Measurements from ENCODE around the gene EBF3.

GRCh38 chr10:129958148-129958628 is 5.9 kb downstream of the EBF3 start:
- TF ChIP-seq TBL1XR1 (IDR thresholded peaks at IDR 0.05; ENCODE audit: low read length in 2 of 2), result no peak
- TF ChIP-seq POLR2A (conservative IDR thresholded peaks at IDR 0.05), result no peak
- no peak for TF ChIP-seq UBTF (IDR thresholded peaks at IDR 0.05; ENCODE audit: borderline replicate concordance in 1 of 2, low read depth in 2 of 2, low read length in 2 of 2)
- TF ChIP-seq HDAC2 (IDR thresholded peaks at IDR 0.05), result no peak
- TF ChIP-seq GTF2F1 (IDR thresholded peaks at IDR 0.05; ENCODE audit: low read depth, low read length), result no peak
- TF ChIP-seq, protein P1, sequence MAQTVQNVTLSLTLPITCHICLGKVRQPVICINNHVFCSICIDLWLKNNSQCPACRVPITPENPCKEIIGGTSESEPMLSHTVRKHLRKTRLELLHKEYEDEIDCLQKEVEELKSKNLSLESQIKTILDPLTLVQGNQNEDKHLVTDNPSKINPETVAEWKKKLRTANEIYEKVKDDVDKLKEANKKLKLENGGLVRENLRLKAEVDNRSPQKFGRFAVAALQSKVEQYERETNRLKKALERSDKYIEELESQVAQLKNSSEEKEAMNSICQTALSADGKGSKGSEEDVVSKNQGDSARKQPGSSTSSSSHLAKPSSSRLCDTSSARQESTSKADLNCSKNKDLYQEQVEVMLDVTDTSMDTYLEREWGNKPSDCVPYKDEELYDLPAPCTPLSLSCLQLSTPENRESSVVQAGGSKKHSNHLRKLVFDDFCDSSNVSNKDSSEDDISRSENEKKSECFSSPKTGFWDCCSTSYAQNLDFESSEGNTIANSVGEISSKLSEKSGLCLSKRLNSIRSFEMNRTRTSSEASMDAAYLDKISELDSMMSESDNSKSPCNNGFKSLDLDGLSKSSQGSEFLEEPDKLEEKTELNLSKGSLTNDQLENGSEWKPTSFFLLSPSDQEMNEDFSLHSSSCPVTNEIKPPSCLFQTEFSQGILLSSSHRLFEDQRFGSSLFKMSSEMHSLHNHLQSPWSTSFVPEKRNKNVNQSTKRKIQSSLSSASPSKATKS (CRISPR knock-in tag; IDR thresholded peaks at IDR 0.05), result no peak
- TF ChIP-seq ZNF23 (CRISPR knock-in tag; IDR thresholded peaks at IDR 0.05), result no peak
- no peak for TF ChIP-seq CEBPB (tag; IDR thresholded peaks at IDR 0.05)
- no peak for TF ChIP-seq CBX5 (IDR thresholded peaks at IDR 0.05; ENCODE audit: borderline replicate concordance, low read depth)
